B cell (primary cell): ENCODE data around the gene NUDT6. TPM values are rescaled to one million over a fixed set of nuclear protein-coding genes. Genes with fewer than 3 reads are reported as not detected.

Experiments used
- ATAC-seq: fragments of 200-7000 bp; cut with Tn5 transposase; one replicate; pipeline ENCODE4 v1.10.0; 2021; ENCODE audit warnings: low read depth, mild to moderate bottlenecking, moderate number of reproducible peaks, moderate library complexity
- CTCF ChIA-PET: fragments of 350-600 bp; sonication (Branson Sonifier 250); formaldehyde crosslinking; loops from one replicate; lab custom pipeline; 2021; ENCODE audit warnings: antibody characterized with exemption, inconsistent platforms; lab: Charles Lee
- POLR2A ChIA-PET: fragments of 350-600 bp; sonication (Branson Sonifier 250); formaldehyde crosslinking; loops from one replicate; lab custom pipeline; 2021; ENCODE audit warnings: antibody characterized with exemption; lab: Charles Lee
- DNase-seq: peaks from one replicate; pipeline ENCODE4 v3.0.0; 2013
- H2AFZ ChIP-seq: 2 replicates; pipeline ENCODE4 v1.6.1; 2012; ENCODE audit warnings: mild to moderate bottlenecking, low read depth, low read length; ENCODE audit not compliant: insufficient read depth, poor library complexity, severe bottlenecking
- H3K27ac ChIP-seq, 2 donors: 1 replicate in 1 of 2; 2 replicates in 1 of 2; pipeline ENCODE4 v1.5.1; 2012 to 2013; ENCODE audit warnings: low read length in 2 of 2, mild to moderate bottlenecking in 2 of 2, moderate library complexity in 1 of 2
- H3K27me3 ChIP-seq, 4 experiments: fragments of 200-600 bp in 1 of 4; sonication (generic) in 1 of 4; replicated peaks in 1 of 4; 1 replicate in 2 of 4; 2 replicates in 2 of 4; pipeline versions ENCODE4 v1.6.1 to v1.7.0; 2013 to 2016; ENCODE audit warnings: low read length in 3 of 4, mild to moderate bottlenecking in 2 of 4, mixed read lengths in 1 of 4, moderate library complexity in 1 of 4; ENCODE audit not compliant: insufficient read depth in 4 of 4, control insufficient read depth in 3 of 4; ENCODE audit errors: control extremely low read depth in 1 of 4
- H3K36me3 ChIP-seq, 2 experiments: replicated peaks in 1 of 2; 1 replicate in 1 of 2; 2 replicates in 1 of 2; pipeline versions ENCODE4 v1.6.1 to v1.7.1; 2013; ENCODE audit warnings: low read length in 1 of 2; ENCODE audit not compliant: insufficient read depth in 2 of 2, control insufficient read depth in 1 of 2; ENCODE audit errors: control extremely low read depth in 1 of 2, extremely low read depth in 1 of 2
- H3K4me1 ChIP-seq, 2 donors: fragments of 200-600 bp in 1 of 2; sonication (generic) in 1 of 2; 1 replicate in 1 of 2; 2 replicates in 1 of 2; pipeline versions ENCODE4 v1.5.1 to v1.6.1; 2013 to 2017; ENCODE audit warnings: low read length in 2 of 2; ENCODE audit not compliant: control insufficient read depth in 2 of 2, insufficient read depth in 2 of 2
- H3K4me2 ChIP-seq: replicated peaks from 2 replicates; pipeline ENCODE3; 2012; ENCODE audit warnings: mild to moderate bottlenecking, low read depth, low read length; ENCODE audit not compliant: poor library complexity, severe bottlenecking
- H3K4me3 ChIP-seq, 5 experiments: fragments of 200-600 bp in 1 of 5; sonication (generic) in 1 of 5; 1 replicate in 3 of 5; 2 replicates in 2 of 5; pipeline versions ENCODE4 v1.5.1 to v1.7.0; 2011 to 2016; ENCODE audit warnings: low read length in 4 of 5, mild to moderate bottlenecking in 4 of 5, low read depth in 2 of 5, control low read depth in 1 of 5, moderate library complexity in 1 of 5; ENCODE audit not compliant: insufficient read depth in 1 of 5; ENCODE audit errors: control extremely low read depth in 1 of 5, extremely low read depth in 1 of 5
- H3K79me2 ChIP-seq: fragments of 200-600 bp; sonication (generic); one replicate; pipeline ENCODE4 v1.6.0; 2016; ENCODE audit warnings: low read length; ENCODE audit not compliant: control insufficient read depth, insufficient read depth
- H3K9ac ChIP-seq: fragments of 200-600 bp; sonication (generic); 2 replicates; pipeline ENCODE4 v1.6.1; 2017; ENCODE audit warnings: mild to moderate bottlenecking, low read length, moderate library complexity
- H3K9me3 ChIP-seq, 3 donors: one replicate each; pipeline versions ENCODE4 v1.6.1 to v1.7.1; 2013; ENCODE audit warnings: low read length in 2 of 3; ENCODE audit not compliant: control insufficient read depth in 2 of 3, insufficient read depth in 1 of 3; ENCODE audit errors: control extremely low read depth in 1 of 3
- H4K20me1 ChIP-seq: 2 replicates; pipeline ENCODE4 v1.6.0; 2012; ENCODE audit warnings: mild to moderate bottlenecking, low read length; ENCODE audit not compliant: insufficient read depth, control insufficient read depth, poor library complexity, severe bottlenecking
- H3K27ac Mint-ChIP-seq: one replicate; pipeline ENCODE4 v1.8.0; 2021; ENCODE audit warnings: mixed read lengths
- H3K27me3 Mint-ChIP-seq: one replicate; pipeline ENCODE4 v1.8.0; 2021; ENCODE audit warnings: mixed read lengths
- H3K4me1 Mint-ChIP-seq: one replicate; pipeline ENCODE4 v1.8.0; 2021; ENCODE audit warnings: mixed read lengths
- H3K4me3 Mint-ChIP-seq: one replicate; pipeline ENCODE4 v1.8.0; 2021; ENCODE audit warnings: mixed read lengths
- H3K9me3 Mint-ChIP-seq: one replicate; pipeline ENCODE4 v1.8.0; 2022; ENCODE audit warnings: mixed read lengths; ENCODE audit not compliant: insufficient read depth
- CTCF ChIP-seq: fragments of 200-600 bp; IDR thresholded peaks from one replicate; pipeline ENCODE4 v1.8.0; 2022; ENCODE audit warnings: antibody characterized with exemption, mild to moderate bottlenecking
- EZH2 ChIP-seq: IDR thresholded peaks from 2 replicates; pipeline ENCODE4 v1.6.1; 2012; ENCODE audit warnings: borderline replicate concordance, low read depth, mild to moderate bottlenecking, moderate library complexity, low read length; ENCODE audit not compliant: insufficient read depth, poor library complexity, severe bottlenecking
- WGBS: methylation state at CpG from one replicate; pipeline ENCODE4 v1.1.5; 2013; ENCODE audit warnings: missing lambda C conversion rate; ENCODE audit not compliant: insufficient coverage; 5-methylcytosine and 5-hydroxymethylcytosine counted together
- intact Hi-C: fragments of 100-400 bp; cut with micrococcal nuclease; formaldehyde crosslinking; loops from one replicate; pipeline ENCODE4 v1.10.0; 2022
- polyA plus RNA-seq: library from polyadenylated mRNA; depleted of rRNA; stranded (reverse); fragments of >200 nt; gene quantifications from 2 replicates; pipeline ENCODE4 v1.2.3, GENCODE V29; 2012
- total RNA-seq, 2 donors: library from RNA; stranded (reverse); fragments of 120-200 nt in 1 of 2; gene quantifications; 1 replicate in 1 of 2; 2 replicates in 1 of 2; pipeline versions ENCODE4 v1.2.3 to v1.2.4, GENCODE V29; 2013 to 2022

Gene NUDT6
- total and polyA plus RNA-seq, 2 donors (not counting 1 experiment from before 2014, with no cell fraction given) = 2.4 to 3.4 TPM

DNA sequence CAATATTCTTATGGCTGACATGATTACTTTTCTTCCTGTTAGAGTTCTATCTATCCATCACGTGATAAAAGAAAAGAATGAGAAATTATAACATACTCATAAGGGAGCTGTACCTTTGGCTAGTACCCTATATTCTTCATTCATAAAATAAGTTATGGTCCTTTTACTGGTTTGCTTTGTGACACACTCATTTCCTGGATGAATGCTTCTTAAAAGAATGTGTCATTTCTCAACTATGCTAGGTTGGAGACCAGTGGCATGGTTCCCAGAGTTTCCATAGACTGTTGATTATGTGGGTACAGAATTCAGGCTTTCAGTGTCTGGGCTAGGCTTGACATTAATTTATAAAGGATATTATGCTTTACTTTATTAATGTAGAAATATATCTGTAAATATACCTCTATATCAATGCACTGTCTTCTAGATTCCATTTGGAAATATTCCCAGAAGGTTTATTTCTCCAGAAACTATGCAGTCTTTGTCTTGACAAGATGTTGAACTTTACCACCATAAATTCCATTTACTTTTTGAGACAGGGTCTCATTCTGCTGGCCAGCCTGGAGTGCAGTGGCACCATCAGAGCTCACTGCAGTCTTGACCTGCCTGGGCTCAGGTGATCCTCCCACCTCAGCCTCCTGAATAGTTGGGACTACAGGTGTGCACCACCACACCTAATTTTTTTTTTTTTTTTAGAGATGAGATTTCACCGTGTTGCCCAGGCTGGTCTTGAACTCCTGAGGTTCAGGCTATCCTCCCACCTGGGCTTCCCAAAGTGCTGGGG is 23.8 kb downstream of the NUDT6 start:
- H2AFZ ChIP-seq = no peak overlapping the region
- H3K4me1 ChIP-seq = no peaks in the 10 kb centered on the region
- Mint-ChIP-seq H3K27ac (no peak overlapping the region), H3K27me3 (no peaks in the 10 kb centered on the region), H3K4me3 (no peak overlapping the region), H3K9me3 (no peaks in the 10 kb centered on the region), H3K4me1 (no peaks in the 10 kb centered on the region)
- H3K36me3 ChIP-seq = no peaks in the 10 kb centered on the region
- ATAC-seq (no peak), DNase-seq (no peak)
- WGBS = no CpG with 5 or more reads among the region's 2 CpGs
- H3K27ac ChIP-seq = no peak overlapping the region
- H3K9ac ChIP-seq = no peak overlapping the region
- ChIA-PET POLR2A (interaction anchor here (0.6 kb wide), 1 partner anchor 1029 kb away, joined by 3 read pairs; no protein-coding TSS in a partner anchor), CTCF (interaction anchor here (1.9 kb wide), 1 partner anchor 16 kb away, joined by 4 read pairs; no protein-coding TSS in a partner anchor)
- H3K79me2 ChIP-seq = no peaks in the 10 kb centered on the region
- H3K9me3 ChIP-seq = no peaks in the 10 kb centered on the region
- TF ChIP-seq CTCF (no peak), EZH2 (no peak)
- H3K4me3 ChIP-seq = no peak overlapping the region
- no peaks in the 10 kb centered on the region for H4K20me1 ChIP-seq
- no peaks in the 10 kb centered on the region for H3K27me3 ChIP-seq
- no peak overlapping the region for H3K4me2 ChIP-seq
- intact Hi-C loops = no loop called here

GRCh38 chr4:122896270-122896669 is 26.1 kb downstream of the NUDT6 start:
- WGBS = no CpG with 5 or more reads among the region's 1 CpG
- ATAC-seq (no peak), DNase-seq (no peak)
- H3K4me3 ChIP-seq = no peak overlapping the region
- TF ChIP-seq CTCF = no peak
- no peak for TF ChIP-seq EZH2
- no peaks in the 10 kb centered on the region for H3K36me3 ChIP-seq
- no peaks in the 10 kb centered on the region for H4K20me1 ChIP-seq
- ChIA-PET POLR2A (no interaction called here), CTCF (no interaction called here)
- Mint-ChIP-seq H3K27ac (no peak overlapping the region), H3K27me3 (no peaks in the 10 kb centered on the region), H3K4me1 (no peaks in the 10 kb centered on the region), H3K9me3 (no peaks in the 10 kb centered on the region), H3K4me3 (no peak overlapping the region)
- H3K9me3 ChIP-seq = no peaks in the 10 kb centered on the region
- no peaks in the 10 kb centered on the region for H3K4me1 ChIP-seq
- no peak overlapping the region for H3K4me2 ChIP-seq
- H3K27ac ChIP-seq = no peak overlapping the region
- intact Hi-C loops = no loop called here
- no peak overlapping the region for H2AFZ ChIP-seq
- no peaks in the 10 kb centered on the region for H3K79me2 ChIP-seq
- no peaks in the 10 kb centered on the region for H3K27me3 ChIP-seq
- H3K9ac ChIP-seq = no peak overlapping the region
